ENCODE results near the gene SLC26A11.
"Not testable (repeated sequence)": the region's sequence is repeated elsewhere in the genome, so short reads cannot be mapped to it uniquely, and the experiment has no call there.

SLC26A11 gene

DNA sequence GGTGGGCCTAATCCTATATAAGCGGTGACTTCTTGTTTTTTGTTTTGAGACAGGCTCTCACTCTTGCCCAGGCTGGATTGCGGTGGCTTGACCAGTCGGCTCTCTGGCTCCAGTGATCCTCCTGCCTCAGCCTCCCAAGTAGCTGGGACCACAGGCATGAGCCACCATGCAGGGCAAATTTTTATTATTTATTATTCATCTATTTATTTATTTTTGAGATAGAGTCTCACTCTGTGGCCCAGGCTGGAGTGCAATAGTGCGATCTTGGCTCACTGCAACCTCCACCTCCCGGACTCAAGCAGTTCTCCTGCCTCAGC, 35.8 kb downstream of the SLC26A11 start:
- DNase-seq: no peak
- Mint-ChIP-seq H3K9me3 (no peaks in the 10 kb centered on the region), H3K4me1 (peaks cover 67% of the 10 kb centered on the region), H3K27ac (no peak overlapping the region), H3K27me3 (no peaks in the 10 kb centered on the region), H3K4me3 (no peak overlapping the region)
- ATAC-seq: no peak

DNA sequence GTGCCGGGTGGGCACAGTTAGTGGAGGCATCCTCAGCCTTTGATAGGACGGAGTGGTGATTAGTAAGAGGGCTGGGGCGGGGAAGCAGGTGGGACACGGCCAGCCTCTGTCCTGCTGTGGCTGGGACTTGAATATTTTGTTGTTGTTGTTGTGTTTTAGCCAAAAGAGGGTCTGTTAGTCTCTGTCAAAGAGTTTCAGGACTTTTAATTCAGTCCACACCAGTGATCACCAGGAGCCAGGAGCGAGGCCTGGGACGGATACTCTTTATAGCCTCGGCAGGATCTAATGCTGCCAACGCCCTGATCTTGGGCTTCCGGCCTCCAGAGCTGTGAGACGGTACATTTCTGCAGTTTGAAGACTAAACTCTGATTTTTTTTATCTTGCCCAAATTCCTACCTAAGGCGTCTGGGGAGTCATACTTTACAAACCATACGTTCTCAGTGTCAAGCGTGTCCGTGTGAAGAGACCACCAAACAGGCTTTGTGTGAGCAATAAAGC, 37.5 kb downstream of the SLC26A11 start:
- no peak for ATAC-seq
- Mint-ChIP-seq H3K4me3 (peak overlapping the region; percentile 58 to 99), H3K27ac (peak overlapping the region; percentile 57 to 71), H3K4me1 (peaks cover 72% of the 10 kb centered on the region), H3K9me3 (no peaks in the 10 kb centered on the region), H3K27me3 (no peaks in the 10 kb centered on the region)
- no peak for DNase-seq

DNA sequence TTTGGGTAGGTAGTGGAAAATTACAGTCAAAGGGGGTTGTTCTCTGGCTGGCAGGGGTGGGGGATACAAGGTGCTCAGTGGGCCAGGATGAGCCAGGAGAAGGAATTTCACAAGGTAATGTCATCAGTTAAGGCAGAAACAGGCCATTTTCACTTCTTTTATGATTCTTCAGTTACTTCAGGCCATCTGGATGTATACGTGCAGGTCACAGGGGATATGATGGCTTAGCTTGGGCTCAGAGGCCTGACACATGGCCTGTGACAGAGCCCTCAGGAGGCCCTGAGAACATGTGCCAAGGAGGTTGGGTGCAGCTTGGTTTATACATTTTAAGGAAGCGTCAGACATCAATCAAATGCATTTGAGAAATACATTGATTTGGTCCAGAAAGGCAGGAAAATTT, 38.1 kb downstream of the SLC26A11 start:
- Mint-ChIP-seq H3K4me3 (peak overlapping the region; percentile 58 to 99), H3K27ac (peak overlapping the region in 1 of 2 donors; percentile 20), H3K4me1 (peaks cover 72% of the 10 kb centered on the region)
- not testable (repeated sequence) for H3K27me3 Mint-ChIP-seq, H3K9me3 Mint-ChIP-seq, ATAC-seq, DNase-seq

DNA sequence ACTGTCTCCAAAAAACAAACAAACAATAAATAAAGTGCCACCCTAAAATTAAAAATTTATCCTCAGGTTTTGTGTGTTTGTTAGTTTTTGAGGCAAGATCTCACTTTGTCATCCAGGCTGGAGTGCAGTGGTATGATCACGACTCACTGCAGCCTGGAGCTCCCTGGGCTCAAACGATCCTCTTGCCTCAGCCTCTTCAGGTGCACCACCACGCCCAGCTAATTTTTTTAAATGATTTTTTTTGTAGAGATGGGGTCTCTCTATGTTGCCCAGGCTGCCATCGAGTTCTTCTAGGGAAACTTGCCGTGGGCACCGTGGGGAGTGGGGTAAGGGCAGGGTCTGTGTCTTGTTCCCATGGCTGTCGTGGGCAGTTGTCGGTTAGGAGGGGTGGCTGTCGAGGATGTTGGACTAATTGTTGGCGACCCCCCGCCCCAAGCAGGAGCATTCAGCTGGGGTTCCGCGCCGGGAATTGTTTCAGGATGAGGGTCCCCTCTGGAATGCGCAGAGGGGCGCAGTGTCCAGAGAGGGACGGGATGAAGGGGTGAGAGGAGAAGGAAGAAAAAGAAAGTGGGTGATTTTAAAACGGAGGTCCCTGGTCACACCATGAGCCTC, 39.3 kb downstream of the SLC26A11 start:
- ATAC-seq: no peak
- Mint-ChIP-seq H3K4me1 (peaks cover 66% of the 10 kb centered on the region), H3K27me3 (no peaks in the 10 kb centered on the region), H3K27ac (peak overlapping the region; percentile 99), H3K9me3 (no peaks in the 10 kb centered on the region), H3K4me3 (peak overlapping the region; percentile 98 to 99)
- peak in 1 of 2 donors; percentile 25 for DNase-seq

DNA sequence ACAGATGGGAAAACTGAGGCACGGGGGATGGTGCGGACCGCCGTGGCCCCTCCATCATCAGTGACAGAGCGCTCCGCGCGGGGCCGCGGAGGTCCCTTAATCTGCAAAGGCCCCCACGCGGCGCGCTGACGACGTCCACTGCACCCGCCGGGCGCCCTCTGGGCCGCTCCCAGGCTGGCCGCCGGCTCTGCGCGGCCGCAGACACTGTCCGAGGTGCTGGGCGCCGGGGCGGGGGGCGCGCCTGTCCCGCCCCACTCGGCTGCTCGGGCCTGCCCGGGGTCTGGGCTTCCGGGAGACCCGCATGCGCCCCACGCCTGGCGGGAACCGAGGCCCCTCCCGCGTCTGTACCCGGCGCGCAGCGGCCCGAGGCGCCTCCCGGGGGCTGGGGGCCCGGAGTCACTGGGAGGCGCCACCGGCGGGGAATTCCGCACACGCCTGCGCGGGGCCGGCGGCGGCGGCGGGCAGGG, 39.9 kb downstream of the SLC26A11 start:
- DNase-seq: peak; percentile 74 to 78
- Mint-ChIP-seq H3K27me3 (no peaks in the 10 kb centered on the region), H3K9me3 (no peaks in the 10 kb centered on the region), H3K4me3 (peak overlapping the region; percentile 98 to 99), H3K4me1 (peaks cover 66% of the 10 kb centered on the region), H3K27ac (peak overlapping the region; percentile 99)
- ATAC-seq: peak; percentile 44

DNA sequence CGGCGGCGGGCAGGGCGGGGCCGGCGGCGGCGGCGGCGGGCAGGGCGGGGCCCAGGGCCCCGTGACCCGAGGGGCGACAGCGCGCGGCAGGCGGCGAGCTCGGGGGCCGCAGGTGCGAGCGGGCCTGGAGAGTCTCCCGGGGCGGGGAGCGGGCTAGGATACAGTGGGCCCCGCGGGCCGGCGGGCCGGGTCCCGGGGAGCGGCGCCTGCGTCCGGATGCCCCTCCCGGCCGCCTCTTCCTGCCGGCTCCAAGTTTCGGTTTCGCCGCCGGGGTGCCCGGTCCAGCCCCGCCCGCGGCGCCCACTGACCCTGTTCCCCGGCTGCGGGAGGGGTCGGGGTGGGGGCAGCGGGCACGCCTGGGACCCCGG, 40.5 kb downstream of the SLC26A11 start, which contains the start of gene RNF213:
RNF213 (plus strand) TSS at position 62 of the 368 bp plus-strand sequence. CDS start 2,830 bp downstream, outside the sequence.
- peak within 1 kb of the TSS; percentile 98 to 99 for H3K4me3 Mint-ChIP-seq

DNA sequence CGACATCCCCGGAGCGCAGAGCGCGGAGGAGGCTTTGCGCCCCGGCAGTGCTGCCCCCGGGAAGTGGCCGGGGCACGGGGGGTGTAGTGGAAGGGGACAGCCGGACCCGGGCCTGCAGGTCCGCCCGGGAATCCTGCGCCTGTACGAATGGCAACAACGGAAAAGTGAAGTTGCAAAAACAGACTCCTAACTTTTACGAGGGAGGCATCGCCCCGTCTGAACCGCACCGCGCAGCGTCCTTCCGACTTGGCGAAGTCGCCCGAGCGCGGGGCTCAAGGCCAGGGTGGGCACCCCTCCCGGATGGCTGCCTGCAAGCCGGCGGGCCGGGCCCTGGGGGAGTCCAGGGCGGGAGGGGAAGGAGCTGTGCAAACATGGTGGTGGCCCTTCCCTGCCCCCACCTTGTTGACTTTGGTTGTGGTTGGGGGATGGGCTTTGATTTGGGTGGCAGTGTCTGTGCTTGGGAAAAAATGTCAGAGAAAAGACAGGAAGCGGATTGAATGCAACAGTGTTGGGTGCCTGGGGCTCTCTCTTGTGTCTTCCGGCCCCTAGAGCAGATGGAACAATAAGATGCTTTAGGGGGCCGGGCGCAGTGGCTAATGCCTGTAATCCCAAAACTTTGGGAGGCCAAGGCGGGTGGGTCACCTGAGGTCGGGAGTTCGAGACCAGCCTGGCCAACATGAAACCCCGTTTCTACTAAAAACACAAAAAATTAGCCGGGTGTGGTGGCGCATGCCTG, 41.1 kb downstream of the SLC26A11 start:
- H3K4me3 Mint-ChIP-seq: peak overlapping the region; percentile 97
- H3K4me1 Mint-ChIP-seq: peaks cover 70% of the 10 kb centered on the region

More for the DNA sequence above, 40.5 kb downstream of the SLC26A11 start, which contains the start of gene RNF213:
- Mint-ChIP-seq H3K27me3 (no peaks in the 10 kb centered on the region), H3K4me1 (peaks cover 66% of the 10 kb centered on the region), H3K9me3 (peaks cover 0 to 3% of the 10 kb centered on the region in 2 donors), H3K27ac (peak within 1 kb of the TSS; percentile 99)
- ATAC-seq (peak; percentile 45), DNase-seq (peak; percentile 74 to 75)

DNA sequence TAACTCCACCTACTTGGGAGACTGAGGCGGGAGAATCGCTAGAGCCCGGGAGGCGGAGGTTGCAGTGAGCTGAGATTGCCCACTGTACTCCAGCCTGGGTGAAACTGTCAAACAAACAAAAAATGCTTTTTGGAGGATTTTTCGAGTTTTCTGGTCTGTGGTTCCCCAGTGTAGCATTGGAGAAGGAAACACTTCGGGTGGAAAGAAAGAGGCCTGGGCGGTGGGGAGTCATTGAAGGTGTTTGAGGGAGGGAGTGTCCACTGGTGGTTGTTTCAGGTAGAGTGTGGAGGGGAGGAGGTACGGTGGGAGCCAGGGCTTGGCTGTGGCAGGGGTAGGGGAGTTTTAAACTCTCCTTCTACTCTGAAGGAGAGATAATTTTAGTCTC, 41.7 kb downstream of the SLC26A11 start:
- ATAC-seq (no peak), DNase-seq (no peak)
- Mint-ChIP-seq H3K27me3 (no peaks in the 10 kb centered on the region), H3K4me3 (peak overlapping the region; percentile 97), H3K9me3 (peaks cover 0 to 5% of the 10 kb centered on the region in 2 donors), H3K27ac (peak overlapping the region; percentile 86 to 89), H3K4me1 (peaks cover 70% of the 10 kb centered on the region)

More for the DNA sequence above, 41.1 kb downstream of the SLC26A11 start:
- H3K27me3 Mint-ChIP-seq: no peaks in the 10 kb centered on the region
- ATAC-seq: peak; percentile 29
- peak; percentile 74 to 85 for DNase-seq
- peaks cover 0 to 5% of the 10 kb centered on the region in 2 donors for H3K9me3 Mint-ChIP-seq
- peak overlapping the region; percentile 86 to 89 for H3K27ac Mint-ChIP-seq

DNA sequence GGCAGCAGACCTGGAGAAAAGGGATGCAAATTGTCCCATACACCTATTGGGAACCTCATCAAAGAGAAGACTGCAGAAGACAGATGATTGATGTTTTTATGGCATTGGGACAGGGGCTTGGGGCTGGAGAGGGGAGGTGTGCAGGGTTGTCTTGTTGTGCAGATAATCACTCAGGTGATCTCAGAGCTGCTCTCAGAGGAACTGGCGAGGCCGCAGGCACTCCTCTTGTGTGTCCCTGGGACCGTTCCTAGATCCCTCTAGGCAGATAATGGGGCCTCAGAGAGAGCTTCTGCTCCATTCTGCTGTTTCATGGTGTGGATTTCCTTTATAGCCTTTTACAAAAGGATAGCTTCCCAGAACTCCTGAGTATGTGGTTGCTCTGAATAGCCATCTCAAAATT, 42.1 kb downstream of the SLC26A11 start:
- H3K27me3 Mint-ChIP-seq: no peaks in the 10 kb centered on the region
- H3K4me1 Mint-ChIP-seq: peaks cover 73% of the 10 kb centered on the region
- DNase-seq (peak in 1 of 2 donors; percentile 16), ATAC-seq (no peak)
- H3K9me3 Mint-ChIP-seq: peaks cover 0 to 5% of the 10 kb centered on the region in 2 donors
- peak overlapping the region; percentile 77 to 89 for H3K27ac Mint-ChIP-seq
- peak overlapping the region; percentile 97 for H3K4me3 Mint-ChIP-seq

DNA sequence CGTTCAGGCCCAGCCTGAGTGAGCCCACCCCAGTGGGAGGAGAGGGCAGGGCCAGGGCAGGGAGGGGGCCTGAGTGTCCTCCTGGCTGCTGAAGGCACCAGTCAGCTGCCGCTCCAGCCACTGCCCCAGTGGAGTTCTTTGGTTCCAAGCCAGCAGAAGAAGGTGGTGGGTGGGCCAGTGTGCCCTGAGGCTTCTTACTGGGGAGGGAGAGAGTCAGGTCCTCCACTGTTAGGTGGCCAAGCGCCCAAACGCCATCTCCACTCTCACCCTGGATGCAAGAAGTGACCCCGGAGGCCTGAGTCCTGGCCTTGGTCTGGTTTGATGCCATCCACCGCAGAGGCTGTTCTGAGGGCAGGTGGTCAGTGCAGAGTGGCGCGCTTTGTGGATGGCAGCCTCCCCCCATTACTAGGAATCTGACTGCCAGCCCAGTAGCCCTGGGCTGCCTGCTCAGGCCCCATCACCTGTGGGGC, 42.6 kb downstream of the SLC26A11 start:
- Mint-ChIP-seq H3K27me3 (no peaks in the 10 kb centered on the region), H3K4me1 (peaks cover 72% of the 10 kb centered on the region), H3K9me3 (peaks cover 0 to 5% of the 10 kb centered on the region in 2 donors), H3K4me3 (peak overlapping the region; percentile 97), H3K27ac (no peak overlapping the region)
- no peak for ATAC-seq
- no peak for DNase-seq

DNA sequence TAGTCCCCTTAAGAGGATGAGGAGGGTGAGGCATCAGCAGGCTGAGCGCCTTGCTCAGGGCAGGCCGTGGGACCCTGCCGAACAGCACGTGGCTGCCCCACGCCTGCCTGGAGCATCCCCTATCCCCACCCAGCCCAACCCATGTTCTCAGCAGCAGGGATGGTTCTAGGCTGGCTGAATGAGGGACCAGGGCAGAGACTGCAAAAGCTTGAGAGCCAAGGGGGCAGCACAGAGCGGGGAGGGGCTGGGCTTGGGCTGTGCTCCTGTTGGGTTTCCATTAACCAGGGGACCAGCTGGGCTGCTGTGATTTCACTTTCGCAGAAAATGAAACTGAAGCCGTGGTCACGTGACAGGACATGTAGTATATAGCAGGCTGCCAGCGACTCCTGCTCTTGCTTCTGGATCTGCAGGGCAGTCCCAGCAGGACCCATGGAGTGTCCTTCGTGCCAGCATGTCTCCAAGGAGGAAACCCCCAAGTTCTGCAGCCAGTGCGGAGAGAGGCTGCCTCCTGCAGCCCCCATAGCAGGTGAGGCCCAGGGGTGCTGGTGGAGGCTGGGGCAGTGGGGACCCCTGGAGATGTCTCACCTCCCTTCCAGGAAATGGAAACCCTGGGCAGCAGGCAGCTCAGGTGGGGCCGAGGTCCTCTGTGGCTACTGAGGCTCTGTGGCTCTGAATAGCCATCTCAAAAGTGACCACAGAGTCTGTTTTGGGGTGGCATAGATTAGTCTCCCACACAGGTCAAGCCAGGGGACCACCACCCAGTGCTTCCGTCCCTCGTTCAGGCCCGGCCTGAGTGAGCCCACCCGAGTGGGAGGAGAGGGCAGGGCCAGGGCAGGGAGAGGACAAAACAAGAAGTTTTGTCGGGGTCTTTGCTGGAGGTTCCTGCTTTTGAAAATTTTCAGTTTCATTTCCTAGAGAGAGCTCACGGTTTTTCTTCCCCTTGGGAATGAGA, 43.3 kb downstream of the SLC26A11 start:
- H3K4me3 Mint-ChIP-seq: peak overlapping the region; percentile 97

DNA sequence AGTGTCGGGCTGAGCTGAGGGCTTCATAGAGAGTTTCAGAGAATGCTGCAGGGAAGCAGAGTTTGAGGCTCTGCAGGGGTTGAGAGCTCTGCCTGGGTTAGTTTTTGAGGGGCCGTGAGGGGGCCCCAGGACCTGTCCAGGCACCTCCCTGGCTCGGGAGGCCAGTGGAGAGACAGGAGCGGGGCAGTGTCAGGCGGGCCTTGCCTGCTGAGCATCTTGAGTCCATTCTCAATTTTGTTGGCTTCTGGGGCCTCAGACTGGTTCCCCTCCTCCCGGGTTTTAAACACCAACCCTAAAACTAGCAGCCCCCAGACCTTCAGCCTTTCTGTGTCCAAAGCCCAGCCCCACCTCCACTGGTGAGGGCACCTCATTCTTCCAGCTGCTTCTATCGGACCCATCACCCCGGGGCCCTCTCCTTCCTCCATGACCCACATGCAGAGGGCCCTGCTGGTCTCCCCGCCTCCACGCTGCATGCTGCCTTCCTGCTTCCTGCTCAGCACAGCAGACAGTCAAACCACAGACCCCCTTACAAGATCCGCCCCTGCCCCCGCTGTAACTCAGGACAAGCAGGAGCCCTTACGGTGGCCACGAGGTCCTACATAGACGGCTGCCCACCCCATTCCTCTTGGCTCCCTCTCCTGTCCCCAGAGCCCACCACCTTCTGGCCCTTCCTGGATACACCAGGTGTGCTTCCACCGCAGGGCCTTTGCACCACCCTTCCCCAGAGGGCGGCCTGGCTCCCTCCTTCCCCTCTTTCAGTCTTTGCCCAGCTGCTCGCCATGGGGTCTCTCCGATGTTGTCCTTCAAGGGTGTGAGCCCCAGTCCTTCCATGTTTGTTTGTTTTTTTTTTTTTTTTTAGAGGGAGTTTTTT, 44.2 kb downstream of the SLC26A11 start:
- Mint-ChIP-seq H3K9me3 (peaks cover 0 to 5% of the 10 kb centered on the region in 2 donors), H3K27ac (peak overlapping the region; percentile 92 to 98), H3K4me1 (peaks cover 55% of the 10 kb centered on the region), H3K27me3 (no peaks in the 10 kb centered on the region), H3K4me3 (peak overlapping the region; percentile 97)
- DNase-seq (peak; percentile 62 to 73), ATAC-seq (peak; percentile 6)

More for the DNA sequence above, 43.3 kb downstream of the SLC26A11 start:
- peak; percentile 47 for ATAC-seq
- H3K9me3 Mint-ChIP-seq: peaks cover 0 to 5% of the 10 kb centered on the region in 2 donors
- DNase-seq: peak; percentile 86 to 93
- peaks cover 64% of the 10 kb centered on the region for H3K4me1 Mint-ChIP-seq
- no peaks in the 10 kb centered on the region for H3K27me3 Mint-ChIP-seq
- H3K27ac Mint-ChIP-seq: peak overlapping the region; percentile 92 to 98

DNA sequence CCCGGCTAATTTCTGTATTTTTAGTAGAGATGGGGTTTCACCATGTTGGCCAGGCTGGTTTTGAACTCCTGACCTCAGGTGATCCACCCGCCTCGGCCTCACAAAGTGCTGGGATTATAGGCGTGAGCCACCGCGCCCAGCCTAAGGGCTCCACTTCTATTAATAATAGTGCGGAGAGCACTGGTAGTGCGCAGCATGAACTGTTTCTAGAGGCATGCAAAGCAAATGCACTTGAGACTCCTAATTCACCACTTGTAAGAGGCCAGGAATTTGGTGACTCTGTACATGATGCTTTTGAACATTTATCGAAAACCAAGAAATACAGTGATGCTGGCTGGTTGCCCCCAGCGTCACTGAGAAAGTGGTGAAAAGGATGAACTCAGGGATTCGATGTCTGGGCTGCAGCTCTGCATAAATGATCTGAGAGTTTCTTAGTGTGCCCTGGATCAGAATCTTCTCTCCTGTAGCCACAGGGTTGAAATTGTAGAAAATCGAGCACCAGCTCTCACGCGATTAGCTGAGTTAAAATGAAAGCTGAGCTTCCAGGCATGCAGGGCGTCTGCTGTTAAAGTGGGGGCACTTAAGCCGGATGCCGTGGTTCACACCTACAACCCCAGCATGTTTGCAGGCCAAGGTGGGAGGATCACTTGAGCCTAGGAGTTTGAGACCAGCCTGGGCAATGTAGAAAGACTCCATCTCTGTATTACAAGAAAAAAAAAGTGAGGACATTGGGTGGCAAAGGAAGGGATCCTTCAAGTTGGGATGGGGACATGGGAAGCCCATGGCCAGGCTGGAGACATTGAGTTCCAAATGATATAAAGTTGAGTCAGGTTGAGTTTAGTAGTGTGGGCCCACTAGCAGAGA, 45.2 kb downstream of the SLC26A11 start:
- peak; percentile 84 to 92 for DNase-seq
- Mint-ChIP-seq H3K4me3 (peak overlapping the region; percentile 97), H3K4me1 (peaks cover 50% of the 10 kb centered on the region), H3K27me3 (no peaks in the 10 kb centered on the region), H3K27ac (peak overlapping the region; percentile 92 to 98), H3K9me3 (peaks cover 0 to 5% of the 10 kb centered on the region in 2 donors)
- ATAC-seq: peak; percentile 69

Data from stimulated activated naive CD8-positive, alpha-beta T cell treated with anti-CD3 and anti-CD28 coated beads, Interleukin-15, amount 100 ng/mL, for 72 hours (primary cell).